ENCODE measurements around the gene NPAS3. TPM values are rescaled to one million over a fixed set of nuclear protein-coding genes. Genes with fewer than 3 reads are reported as not detected.
A peak's percentile ranks its signal among the peaks of the same experiment; 100 is the strongest.

NPAS3 gene
- total RNA-seq, 1 donor from 2014 or later: 2.3 TPM

- DNase-seq (ENCODE audit: low spot score): no peak
Measured at GRCh38 chr14:33835677-33836076, 897.0 kb downstream of the NPAS3 start.

- no peak for DNase-seq (ENCODE audit: low spot score)
Measured at GRCh38 chr14:33836203-33836899, 897.7 kb downstream of the NPAS3 start.

- DNase-seq (ENCODE audit: low spot score): no peak
Measured at GRCh38 chr14:33836900-33837577, 898.4 kb downstream of the NPAS3 start.

GRCh38 chr14:33837943-33838683, 899.4 kb downstream of the NPAS3 start:
- no peak for DNase-seq (ENCODE audit: low spot score)

- DNase-seq (ENCODE audit: low spot score): peak; percentile 51
Measured at GRCh38 chr14:33839193-33840076, 900.8 kb downstream of the NPAS3 start.

- DNase-seq (ENCODE audit: low spot score): no peak
Measured at GRCh38 chr14:33840797-33841196, 902.1 kb downstream of the NPAS3 start.

GRCh38 chr14:33842299-33842698, 903.6 kb downstream of the NPAS3 start:
- peak; percentile 49 for DNase-seq (ENCODE audit: low spot score)

GRCh38 chr14:33844118-33844517, 905.4 kb downstream of the NPAS3 start:
- DNase-seq (ENCODE audit: low spot score): no peak

GRCh38 chr14:33846100-33846824, 907.6 kb downstream of the NPAS3 start:
- no peak for DNase-seq (ENCODE audit: low spot score)

- no peak for DNase-seq (ENCODE audit: low spot score)
Measured at GRCh38 chr14:33847066-33847465, 908.4 kb downstream of the NPAS3 start.

- DNase-seq (ENCODE audit: low spot score): no peak
Measured at GRCh38 chr14:33848009-33848408, 909.3 kb downstream of the NPAS3 start.

GRCh38 chr14:33848706-33849454, 910.2 kb downstream of the NPAS3 start:
- peak; percentile 57 for DNase-seq (ENCODE audit: low spot score)

- DNase-seq (ENCODE audit: low spot score): no peak
Measured at GRCh38 chr14:33849455-33849801, 910.7 kb downstream of the NPAS3 start.

GRCh38 chr14:33850826-33851225, 912.1 kb downstream of the NPAS3 start:
- DNase-seq (ENCODE audit: low spot score): no peak

- DNase-seq (ENCODE audit: low spot score): no peak
Measured at GRCh38 chr14:33851366-33851765, 912.7 kb downstream of the NPAS3 start.

GRCh38 chr14:33851931-33852330, 913.3 kb downstream of the NPAS3 start:
- no peak for DNase-seq (ENCODE audit: low spot score)

All from ureter (tissue), 1 donor.